Suppressor macrophage treated with lipopolysaccharide for 4 hours (primary cell): ENCODE results near the gene ALDH1B1.

ENCODE experiments used
- DNase-seq: peaks from one replicate; pipeline ENCODE4 v3.0.0-alpha.2; 2020

Gene ALDH1B1

DNA sequence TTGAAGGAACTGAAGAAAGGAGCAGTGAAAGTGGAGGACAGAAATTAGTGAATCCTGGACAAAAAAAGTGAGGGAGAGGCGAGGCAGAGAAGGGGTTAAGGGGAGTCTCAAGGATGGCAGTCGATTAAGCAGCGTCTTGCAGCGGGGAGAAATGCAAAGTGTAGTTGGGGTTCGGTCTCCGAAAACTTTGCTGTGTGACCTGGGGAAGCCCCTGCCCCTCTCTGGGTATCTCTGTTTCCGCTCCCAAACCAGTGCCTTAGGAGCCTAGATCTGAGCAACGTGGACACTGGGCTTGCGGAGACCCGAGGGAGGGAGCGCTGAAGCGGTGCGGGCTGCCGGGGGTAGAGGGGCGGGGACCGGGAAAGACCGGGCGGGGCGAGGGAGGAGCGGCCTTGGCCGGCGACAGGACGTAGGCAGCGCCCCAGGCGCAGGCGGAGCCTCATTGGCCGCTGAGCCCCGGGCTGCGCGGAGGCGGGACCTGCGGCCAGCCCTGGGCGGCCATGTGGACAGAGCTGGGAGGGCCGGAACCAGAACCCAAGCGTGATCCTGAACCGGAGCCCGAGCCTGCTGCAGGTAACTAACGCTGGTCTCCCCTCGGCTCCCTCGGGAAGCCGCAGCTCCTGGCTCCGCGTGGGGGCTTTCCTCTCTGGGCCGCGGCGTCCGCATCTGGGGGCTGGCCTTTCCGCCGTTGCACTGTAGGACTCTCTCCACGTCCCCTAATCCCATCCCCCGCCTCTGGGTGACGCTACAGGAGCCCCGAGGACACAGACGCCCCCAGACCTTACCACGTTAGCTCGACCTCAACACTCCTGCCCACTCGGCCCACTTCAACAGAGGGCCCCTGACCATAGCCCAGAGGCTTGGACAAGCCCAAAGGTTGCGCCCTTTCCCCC lies at the start of gene ALDH1B1:
Gene ALDH1B1, plus strand, starts transcription at position 468 of the 893 bp plus-strand sequence. CDS start 3,047 bp downstream, outside the sequence.
- peak; percentile 92 for DNase-seq

GRCh38 chr9:38343037-38343436 lies 49.5 kb upstream of the ALDH1B1 start:
- no peak for DNase-seq

GRCh38 chr9:38343552-38343951 lies 49.0 kb upstream of the ALDH1B1 start:
- DNase-seq, result no peak

DNA sequence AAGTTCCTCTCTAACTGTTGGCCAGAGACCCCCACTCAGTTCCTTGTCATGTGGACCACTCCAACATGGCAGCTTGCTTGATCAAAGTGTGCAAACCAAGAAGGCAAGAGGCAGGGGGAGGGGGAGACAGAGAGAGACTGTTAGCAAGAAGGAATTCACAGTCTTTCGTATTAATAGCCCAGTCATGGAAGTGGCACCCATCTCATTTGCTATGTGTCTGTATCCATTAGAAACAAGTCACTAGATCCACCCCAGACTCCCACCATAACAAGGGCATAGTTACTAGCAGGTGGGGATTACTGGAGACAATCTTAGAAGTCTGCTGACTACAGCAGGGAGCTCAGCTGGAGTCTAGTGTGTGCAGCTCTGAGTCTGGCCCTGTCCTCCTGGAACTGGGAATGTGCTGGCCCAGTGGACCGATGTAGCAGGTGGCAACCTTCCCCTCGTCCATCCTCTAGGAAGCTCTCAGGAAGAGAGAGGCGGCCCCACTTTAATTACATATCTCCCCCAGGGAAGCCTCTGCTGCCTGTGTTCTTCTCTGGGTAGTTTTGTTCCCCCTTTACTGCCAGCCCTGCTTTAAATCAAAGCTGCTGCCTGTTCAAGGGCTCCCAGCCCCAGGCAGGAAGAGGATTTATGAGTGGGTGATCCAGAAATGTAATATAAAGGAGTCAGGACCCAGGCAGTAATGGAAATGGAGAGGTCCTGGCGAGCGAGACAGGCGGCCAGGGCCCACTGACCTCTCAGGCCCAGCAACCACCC lies 47.8 kb upstream of the ALDH1B1 start:
- no peak for DNase-seq

- no peak for DNase-seq
Measured at GRCh38 chr9:38345851-38346755, 46.4 kb upstream of the ALDH1B1 start.

- no peak for DNase-seq
Measured at GRCh38 chr9:38346811-38347210, 45.7 kb upstream of the ALDH1B1 start.

GRCh38 chr9:38347271-38347671 lies 45.2 kb upstream of the ALDH1B1 start:
- DNase-seq, result no peak

DNA sequence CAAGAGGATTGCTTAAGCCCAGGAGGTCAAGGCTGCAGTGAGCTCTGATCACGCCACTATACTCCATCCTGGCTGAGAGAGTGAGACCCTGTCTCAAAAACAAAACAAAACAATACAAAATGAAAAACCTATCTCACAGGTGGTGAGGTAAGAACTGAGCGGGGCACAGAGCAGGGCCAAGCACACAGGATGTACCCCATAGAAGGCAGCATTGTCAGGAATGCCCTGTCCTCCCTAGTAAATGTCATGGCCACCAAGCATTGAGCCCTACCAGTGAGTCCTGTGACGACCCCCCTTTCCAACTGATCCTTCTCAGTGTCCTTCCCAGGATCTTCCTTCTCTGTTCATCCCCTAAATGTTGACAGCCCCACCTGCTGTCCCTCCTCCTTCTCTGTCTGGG lies 44.6 kb upstream of the ALDH1B1 start:
- no peak for DNase-seq

DNA sequence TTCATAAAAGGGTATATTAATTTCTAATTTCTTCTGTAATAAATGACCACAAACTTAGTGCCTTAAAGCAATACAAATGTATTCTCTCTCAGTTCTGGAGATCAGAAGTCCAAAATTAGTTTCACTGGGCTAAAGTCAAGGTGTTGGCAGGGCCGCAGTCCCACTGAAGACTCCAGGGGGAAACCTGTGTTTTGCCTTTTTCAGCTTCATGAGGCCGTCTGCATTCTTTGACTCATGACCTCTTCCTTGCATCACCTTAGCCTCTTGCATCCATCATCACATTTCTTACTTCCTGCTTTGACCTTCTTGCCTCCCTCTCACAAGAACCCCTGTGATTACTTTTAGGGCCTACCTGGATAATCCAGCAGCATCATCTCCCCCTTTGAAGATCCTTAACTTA lies 42.0 kb upstream of the ALDH1B1 start:
- no peak for DNase-seq

GRCh38 chr9:38352530-38353328 lies 39.8 kb upstream of the ALDH1B1 start:
- DNase-seq, result no peak

DNA sequence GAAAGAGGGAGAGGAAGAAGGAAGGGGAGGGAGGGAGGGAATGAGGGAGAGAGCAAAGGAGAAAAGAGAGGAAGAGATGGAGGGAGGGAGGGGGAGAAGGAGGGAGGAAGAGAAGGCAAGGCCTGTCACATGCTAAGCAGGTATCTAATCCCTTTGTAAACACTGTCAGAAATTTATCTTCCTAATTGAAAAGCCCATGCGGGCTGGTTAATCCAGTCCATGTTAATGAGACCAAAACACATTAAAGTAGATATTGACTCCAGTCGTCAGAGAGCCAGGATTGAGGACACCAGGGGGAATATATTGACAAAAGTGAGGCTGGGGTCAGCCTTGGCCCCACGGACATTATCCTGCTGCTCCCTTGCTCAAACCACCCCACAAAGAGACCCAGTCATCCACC lies 37.4 kb upstream of the ALDH1B1 start:
- no peak for DNase-seq

- no peak for DNase-seq
Measured at GRCh38 chr9:38355517-38356120, 36.9 kb upstream of the ALDH1B1 start.

- DNase-seq, result no peak
Measured at GRCh38 chr9:38356851-38357250, 35.7 kb upstream of the ALDH1B1 start.

DNA sequence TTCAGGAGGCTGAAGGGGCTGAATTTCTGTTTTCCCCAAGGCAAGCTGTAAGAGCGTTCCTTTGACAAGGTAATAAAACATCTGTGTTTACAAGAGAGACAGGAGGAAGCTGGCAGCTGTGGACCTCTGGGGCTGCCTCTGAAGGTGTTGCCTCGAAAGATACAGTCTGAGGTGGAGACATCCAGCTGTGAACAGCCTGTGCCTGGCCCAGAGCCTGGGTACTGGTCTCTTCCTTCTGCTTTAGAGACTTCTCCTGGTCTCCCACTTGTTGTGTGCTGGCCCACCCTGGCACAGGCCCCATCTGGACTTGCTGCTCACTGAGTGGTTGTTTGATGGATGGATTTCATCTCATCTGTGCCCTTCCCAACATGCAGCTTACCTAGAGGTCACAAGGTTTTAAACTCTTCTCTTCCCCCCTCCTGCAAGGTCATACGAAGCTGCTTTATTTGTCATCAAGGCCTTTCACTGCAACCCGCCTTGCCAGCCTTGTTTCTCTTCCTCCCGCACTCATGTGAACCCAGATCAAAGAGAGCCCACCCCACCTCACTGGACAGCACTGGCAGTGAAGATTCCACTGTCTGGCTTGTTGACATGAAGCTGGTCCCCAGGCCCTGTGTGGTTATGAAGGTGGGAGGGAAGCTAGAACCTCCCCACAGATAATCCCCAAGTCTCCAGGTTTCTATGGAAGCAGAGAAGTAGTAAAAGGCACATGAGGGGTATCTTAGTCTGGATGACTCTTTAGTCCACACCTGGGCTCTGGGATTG lies 35.0 kb upstream of the ALDH1B1 start:
- DNase-seq, result no peak

DNA sequence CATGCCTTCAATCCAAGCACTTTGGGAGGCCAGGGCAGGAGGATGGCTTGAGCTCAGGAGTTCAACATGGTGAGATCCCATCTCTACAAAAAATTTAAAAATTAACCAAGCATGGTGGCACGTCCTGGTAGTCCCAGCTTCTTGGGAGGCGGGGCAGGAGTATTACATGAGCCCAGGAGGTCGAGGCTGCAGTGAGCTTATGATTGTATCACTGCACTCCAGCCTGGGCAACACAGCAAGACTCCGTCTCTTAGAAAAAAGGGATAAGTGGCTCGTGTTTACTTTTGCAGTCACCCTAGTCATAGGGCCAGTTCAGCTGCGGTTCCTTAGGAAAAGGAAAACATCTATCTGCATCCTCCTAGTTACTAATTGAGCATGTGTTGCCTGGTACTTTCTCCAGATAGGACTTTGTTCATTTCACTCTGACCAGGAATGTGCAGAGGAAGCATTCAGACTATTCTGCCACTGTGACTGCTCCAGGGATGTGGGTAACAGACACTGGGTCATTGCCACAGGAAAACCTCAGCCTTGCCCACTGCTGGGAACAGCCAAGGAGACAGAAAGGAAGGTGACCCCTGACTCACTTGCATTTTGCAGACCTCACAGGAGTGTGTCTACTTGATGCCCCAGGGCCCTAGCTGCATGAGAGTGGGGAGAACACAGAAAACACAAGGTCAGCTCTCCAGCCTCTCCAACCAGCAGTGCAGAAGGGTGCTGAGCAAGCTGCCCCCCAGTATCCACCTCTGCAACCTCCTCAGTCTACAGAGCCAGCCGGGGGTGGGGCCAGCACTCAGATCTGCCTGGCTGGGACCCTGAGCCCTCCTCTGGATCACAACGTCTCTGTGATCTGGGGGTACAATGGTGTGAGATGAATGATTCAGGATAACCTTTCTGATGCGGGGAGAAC lies 33.9 kb upstream of the ALDH1B1 start:
- no peak for DNase-seq

DNA sequence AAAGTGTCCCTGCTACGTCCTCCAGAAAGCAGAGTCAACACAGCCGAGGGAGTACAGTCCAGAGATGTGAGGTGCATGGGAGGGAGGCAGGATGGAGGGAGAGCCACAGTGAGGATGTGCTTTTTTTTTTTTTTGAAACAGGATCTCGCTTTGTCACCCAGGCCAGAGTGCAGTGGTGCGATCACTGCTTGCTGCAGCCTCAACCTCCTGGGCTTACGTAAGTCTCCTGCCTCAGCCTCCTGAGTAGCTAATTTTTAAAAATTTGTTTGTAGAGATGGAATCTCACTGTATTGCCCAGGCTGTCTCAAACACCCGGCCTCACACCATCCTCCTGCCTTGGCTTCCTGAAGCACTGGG lies 33.2 kb upstream of the ALDH1B1 start:
- no peak for DNase-seq

DNA sequence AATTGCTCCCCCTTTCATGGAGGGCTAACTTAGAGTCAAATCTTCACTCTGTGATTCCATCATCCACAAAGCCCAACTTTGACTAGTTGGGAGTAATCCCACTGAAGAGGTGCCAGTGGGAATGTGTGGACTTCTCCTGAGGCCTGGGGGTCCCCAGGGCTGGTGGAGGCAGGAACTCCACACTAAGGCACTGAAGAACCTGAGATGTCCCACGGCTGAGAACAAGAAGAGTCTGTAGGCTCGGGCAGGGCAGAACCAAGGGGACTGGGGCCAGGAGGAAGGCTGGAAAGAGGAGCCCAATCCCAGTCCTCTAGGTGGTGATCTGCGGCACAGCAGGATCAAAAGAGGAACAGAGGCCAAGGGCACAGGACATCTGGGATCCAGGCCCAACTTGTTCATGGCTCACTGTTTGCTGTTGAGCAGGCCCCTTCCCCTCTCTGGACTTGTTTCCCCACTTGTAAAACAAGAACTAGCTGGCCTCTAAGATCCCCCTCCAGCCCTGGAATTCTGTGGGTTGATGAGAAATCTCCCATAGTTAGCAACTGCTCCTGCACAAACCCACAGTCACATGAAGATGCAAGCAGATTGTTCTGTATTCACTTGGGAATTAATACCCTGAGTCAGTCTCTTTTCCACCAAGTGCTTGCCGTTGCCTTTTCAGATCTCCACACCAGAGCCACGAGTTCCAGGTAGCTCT lies 32.7 kb upstream of the ALDH1B1 start:
- DNase-seq, result no peak

- no peak for DNase-seq
Measured at GRCh38 chr9:38360839-38361472, 31.5 kb upstream of the ALDH1B1 start.

- no peak for DNase-seq
Measured at GRCh38 chr9:38361473-38361850, 31.0 kb upstream of the ALDH1B1 start.
